ENCODE data around the gene YIPF3. TPM values are rescaled to one million over a fixed set of nuclear protein-coding genes. Genes with fewer than 3 reads are reported as not detected.
A peak's percentile ranks its signal among the peaks of the same experiment; 100 is the strongest.
"Not testable (repeated sequence)": the region's sequence is repeated elsewhere in the genome, so short reads cannot be mapped to it uniquely, and the experiment has no call there.

YIPF3 gene
- polyA plus RNA-seq, 10 donors = 75.0 to 103 (median 83.3) TPM

GRCh38 chr6:43511824-43512415, 4.8 kb downstream of the YIPF3 start:
- DNase-seq = no peak

- DNase-seq = no peak
Observed at GRCh38 chr6:43510827-43511163, 5.9 kb downstream of the YIPF3 start.

GRCh38 chr6:43509984-43510826, 6.5 kb downstream of the YIPF3 start, which contains the start of gene LRRC73:
TSS of gene LRRC73 (minus strand) at chr6:43510346. CDS start at chr6:43509785, 561 bp downstream.
- DNase-seq = peak; percentile 62 to 93 (median 82)

- DNase-seq = peak in 1 of 3 donors; percentile 45
Observed at GRCh38 chr6:43509142-43509983, 7.4 kb downstream of the YIPF3 start.

- DNase-seq = no peak
Observed at GRCh38 chr6:43508481-43509141, 8.1 kb downstream of the YIPF3 start.

- peak; percentile 78 to 91 (median 88) for DNase-seq
Observed at GRCh38 chr6:43506667-43507471, 9.9 kb downstream of the YIPF3 start.

- DNase-seq = no peak
Observed at GRCh38 chr6:43506171-43506570, 10.6 kb downstream of the YIPF3 start.

GRCh38 chr6:43505718-43506117, 11.0 kb downstream of the YIPF3 start:
- DNase-seq = no peak

GRCh38 chr6:43504756-43505593, 11.8 kb downstream of the YIPF3 start:
- DNase-seq = no peak

- no peak for DNase-seq
Observed at GRCh38 chr6:43503443-43503842, 13.3 kb downstream of the YIPF3 start.

- DNase-seq = no peak
Observed at GRCh38 chr6:43502666-43503065, 14.1 kb downstream of the YIPF3 start.

GRCh38 chr6:43500921-43501320, 15.8 kb downstream of the YIPF3 start:
- DNase-seq = no peak

GRCh38 chr6:43499028-43499815, 17.5 kb downstream of the YIPF3 start:
- peak in 1 of 3 donors; percentile 61 for DNase-seq

GRCh38 chr6:43498291-43498690, 18.4 kb downstream of the YIPF3 start:
- DNase-seq = not testable (repeated sequence)

GRCh38 chr6:43497689-43498088, 19.0 kb downstream of the YIPF3 start:
- DNase-seq = no peak

- DNase-seq = no peak
Observed at GRCh38 chr6:43497129-43497396, 19.7 kb downstream of the YIPF3 start.

- no peak for DNase-seq
Observed at GRCh38 chr6:43496370-43497128, 20.2 kb downstream of the YIPF3 start.

- no peak for DNase-seq
Observed at GRCh38 chr6:43495409-43495941, 21.3 kb downstream of the YIPF3 start.
